H1 (cell line): ENCODE data around the gene ATP5F1E. TPM values are rescaled to one million over a fixed set of nuclear protein-coding genes. Genes with fewer than 3 reads are reported as not detected.

Experiments
- CHD7 ChIP-seq: fragments of 300-600 bp; sonication (generic); IDR thresholded peaks from 2 replicates; pipeline ENCODE4 v1.7.1; 2012; ENCODE audit warnings: low read length, moderate library complexity, mild to moderate bottlenecking, inconsistent platforms; ENCODE audit not compliant: insufficient replicate concordance
- KDM1A ChIP-seq: fragments of 200-600, 300-600 bp; sonication (generic); IDR thresholded peaks from 2 replicates; pipeline ENCODE4 v1.7.1; 2016; ENCODE audit warnings: mild to moderate bottlenecking, low read length, borderline replicate concordance
- KDM4A ChIP-seq: IDR thresholded peaks from one replicate; pipeline ENCODE4 v1.7.1; 2012; ENCODE audit warnings: low read depth, mild to moderate bottlenecking, moderate library complexity, low read length, inconsistent platforms; ENCODE audit not compliant: severe bottlenecking
- RBBP5 ChIP-seq: IDR thresholded peaks from 2 replicates; pipeline ENCODE4 v1.7.1; 2012; ENCODE audit warnings: low read depth, mild to moderate bottlenecking, inconsistent platforms, low read length, moderate library complexity, borderline replicate concordance
- RFX5 ChIP-seq: IDR thresholded peaks from 2 replicates; pipeline ENCODE4 v1.6.1; 2011; ENCODE audit warnings: low read depth, low read length, improper control_type of control experiment, borderline replicate concordance
- polyA plus RNA-seq, 7 experiments: library from polyadenylated mRNA; depleted of rRNA in 3 of 7; stranded (reverse) in 5 of 7; unstranded in 2 of 7; fragments of >200 nt in 5 of 7; fragments of 200-250 nt in 2 of 7; gene quantifications; 1 replicate in 5 of 7; 2 replicates in 1 of 7; 4 replicates in 1 of 7; pipeline versions ENCODE4 v1.2.1 to v1.2.3, GENCODE V29; 2011 to 2013; ENCODE audit warnings: missing spikeins in 2 of 7, mixed read lengths in 2 of 7
- total RNA-seq: library from RNA; stranded (reverse); fragmentation: NEBNext Ultra II Directional; extraction: Animal tissue kit (Norgen Biotek cat#: 25700); gene quantifications from 2 replicates; pipeline ENCODE4 v1.2.1, GENCODE V29; 2021

Gene ATP5F1E
- total and polyA plus RNA-seq, 2 of the 8 experiments (the other 6 are each of a cell fraction or from before 2014, with no cell fraction given), result 15.7 to 47.8 TPM

DNA sequence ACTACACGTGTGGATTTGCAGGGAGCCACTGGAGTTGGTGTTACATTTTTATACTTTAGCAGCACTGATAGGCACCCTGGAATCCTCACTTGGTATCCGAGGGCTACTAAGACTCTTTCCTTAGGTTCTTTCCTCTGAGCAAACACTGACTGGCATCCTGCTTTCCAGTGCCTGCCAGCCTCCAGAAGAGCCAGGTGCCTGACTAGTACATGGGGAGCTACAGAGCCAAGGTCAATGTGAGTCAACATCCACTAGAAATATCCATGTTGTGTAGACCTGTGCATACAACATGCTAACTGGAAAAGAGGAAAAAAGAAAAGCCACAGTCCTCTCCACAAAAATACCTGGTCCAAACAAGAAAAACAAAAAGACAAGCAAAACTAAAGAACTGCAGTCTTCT lies 7.0 kb downstream of the ATP5F1E start (continued):
- no peak for TF ChIP-seq RFX5
- TF ChIP-seq CHD7, result no peak
- no peak for TF ChIP-seq KDM4A
- TF ChIP-seq KDM1A, result no peak
- no peak for TF ChIP-seq RBBP5
